Neutrophil (primary cell): Measurements from ENCODE around the gene NKD1.

ENCODE experiments used
- H3K27ac ChIP-seq: fragments of 200-600 bp; sonication (generic); 2 replicates; pipeline ENCODE4 v1.5.1; 2016; ENCODE audit warnings: mild to moderate bottlenecking, moderate library complexity
- H3K27me3 ChIP-seq: fragments of 200-600 bp; sonication (generic); 2 replicates; pipeline ENCODE4 v1.6.0; 2016; ENCODE audit warnings: mild to moderate bottlenecking
- H3K36me3 ChIP-seq: fragments of 200-600 bp; sonication (generic); 2 replicates; pipeline ENCODE4 v1.5.1; 2017
- H3K4me1 ChIP-seq, 2 experiments: fragments of 200-600 bp in 1 of 2; sonication (generic) in 1 of 2; 1 replicate in 1 of 2; 2 replicates in 1 of 2; pipeline versions ENCODE4 v1.5.1 to v1.6.1; 2013 to 2016; ENCODE audit warnings: low read depth in 1 of 2, low read length in 1 of 2, mild to moderate bottlenecking in 1 of 2, moderate library complexity in 1 of 2; ENCODE audit not compliant: control insufficient read depth in 1 of 2, insufficient read depth in 1 of 2
- H3K4me3 ChIP-seq, 2 experiments: fragments of 200-600 bp in 1 of 2; sonication (generic) in 1 of 2; 1 replicate in 1 of 2; 2 replicates in 1 of 2; pipeline ENCODE4 v1.5.1; 2013 to 2016; ENCODE audit warnings: low read depth in 1 of 2, low read length in 1 of 2, mild to moderate bottlenecking in 1 of 2, moderate library complexity in 1 of 2
- H3K9me3 ChIP-seq: fragments of 200-600 bp; sonication (generic); 2 replicates; pipeline ENCODE4 v1.5.1; 2016
- TF ChIP-seq, protein P1 (sequence below): fragments of 200-600 bp; sonication (generic); IDR thresholded peaks from 2 replicates; pipeline ENCODE4 v1.5.1; 2016; ENCODE audit warnings: antibody characterized with exemption

Gene NKD1

DNA sequence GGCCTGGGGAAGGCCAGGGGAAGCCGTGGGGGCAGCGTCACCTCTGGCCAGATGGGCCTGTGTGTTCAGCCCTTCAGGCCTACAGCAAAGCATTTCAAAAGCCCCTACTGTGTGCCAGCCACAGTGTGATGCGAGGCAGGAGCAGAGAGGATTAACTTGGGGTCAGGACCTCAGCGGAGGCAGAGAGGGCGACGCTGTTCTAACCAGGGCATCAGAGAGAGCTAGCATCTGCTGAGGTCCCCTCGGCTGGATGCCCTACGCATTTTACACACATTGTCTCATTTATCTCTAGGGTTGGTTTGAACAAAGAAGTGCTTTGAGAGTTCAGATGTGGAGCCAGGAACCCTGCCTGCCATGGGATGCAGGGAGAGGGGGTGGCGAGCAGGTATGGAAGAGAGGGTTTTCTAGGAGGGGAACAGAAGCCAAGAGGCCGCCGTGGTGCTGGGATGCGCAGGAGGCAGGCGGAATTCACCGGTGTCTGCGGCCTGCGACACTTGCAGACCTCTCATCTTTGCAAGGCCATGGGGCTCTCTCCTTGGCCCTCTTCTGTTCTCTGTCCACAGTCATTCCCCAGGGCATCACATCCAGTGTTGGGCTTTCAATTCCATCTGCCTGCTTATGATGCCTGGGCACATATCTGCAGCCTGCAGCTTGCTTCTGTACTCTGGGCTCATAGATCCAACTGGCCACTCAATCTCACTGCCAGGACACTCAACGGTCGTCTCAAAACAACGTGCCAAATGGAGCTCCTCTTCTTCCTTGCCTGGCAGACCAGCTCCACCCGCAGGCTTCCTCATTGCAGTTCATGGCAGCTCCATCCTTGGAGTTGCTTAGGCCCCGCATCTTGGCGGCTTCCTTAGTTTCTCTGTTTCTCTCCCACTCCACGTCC, 8.1 kb upstream of the NKD1 start:
- no peak overlapping the region for H3K27ac ChIP-seq
- no peaks in the 10 kb centered on the region for H3K9me3 ChIP-seq
- no peaks in the 10 kb centered on the region for H3K4me1 ChIP-seq
- H3K4me3 ChIP-seq = no peak overlapping the region
- TF ChIP-seq, protein P1, sequence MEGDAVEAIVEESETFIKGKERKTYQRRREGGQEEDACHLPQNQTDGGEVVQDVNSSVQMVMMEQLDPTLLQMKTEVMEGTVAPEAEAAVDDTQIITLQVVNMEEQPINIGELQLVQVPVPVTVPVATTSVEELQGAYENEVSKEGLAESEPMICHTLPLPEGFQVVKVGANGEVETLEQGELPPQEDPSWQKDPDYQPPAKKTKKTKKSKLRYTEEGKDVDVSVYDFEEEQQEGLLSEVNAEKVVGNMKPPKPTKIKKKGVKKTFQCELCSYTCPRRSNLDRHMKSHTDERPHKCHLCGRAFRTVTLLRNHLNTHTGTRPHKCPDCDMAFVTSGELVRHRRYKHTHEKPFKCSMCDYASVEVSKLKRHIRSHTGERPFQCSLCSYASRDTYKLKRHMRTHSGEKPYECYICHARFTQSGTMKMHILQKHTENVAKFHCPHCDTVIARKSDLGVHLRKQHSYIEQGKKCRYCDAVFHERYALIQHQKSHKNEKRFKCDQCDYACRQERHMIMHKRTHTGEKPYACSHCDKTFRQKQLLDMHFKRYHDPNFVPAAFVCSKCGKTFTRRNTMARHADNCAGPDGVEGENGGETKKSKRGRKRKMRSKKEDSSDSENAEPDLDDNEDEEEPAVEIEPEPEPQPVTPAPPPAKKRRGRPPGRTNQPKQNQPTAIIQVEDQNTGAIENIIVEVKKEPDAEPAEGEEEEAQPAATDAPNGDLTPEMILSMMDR = no peak
- peaks cover 38% of the 10 kb centered on the region for H3K27me3 ChIP-seq
- no peaks in the 10 kb centered on the region for H3K36me3 ChIP-seq

DNA sequence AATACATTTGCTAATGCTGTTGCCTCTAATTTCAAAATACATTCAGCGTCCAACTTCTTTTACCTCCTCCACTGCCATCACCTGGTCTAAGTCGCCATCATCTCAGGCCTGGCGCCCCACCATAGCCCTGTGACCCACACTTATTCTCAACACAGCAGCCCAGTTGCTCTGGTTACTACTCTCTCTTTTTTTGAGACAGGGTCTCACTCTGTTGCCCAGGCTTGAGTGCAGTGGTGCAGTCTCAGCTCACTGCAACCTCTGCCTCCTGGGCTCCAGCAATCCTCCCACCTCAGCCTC, 7.5 kb upstream of the NKD1 start:
- Histone ChIP-seq H3K36me3 (no peaks in the 10 kb centered on the region), H3K27ac (no peak overlapping the region), H3K27me3 (peaks cover 44% of the 10 kb centered on the region), H3K4me1 (no peaks in the 10 kb centered on the region), H3K9me3 (no peaks in the 10 kb centered on the region), H3K4me3 (no peak overlapping the region)
- TF ChIP-seq, protein P1 = no peak

DNA sequence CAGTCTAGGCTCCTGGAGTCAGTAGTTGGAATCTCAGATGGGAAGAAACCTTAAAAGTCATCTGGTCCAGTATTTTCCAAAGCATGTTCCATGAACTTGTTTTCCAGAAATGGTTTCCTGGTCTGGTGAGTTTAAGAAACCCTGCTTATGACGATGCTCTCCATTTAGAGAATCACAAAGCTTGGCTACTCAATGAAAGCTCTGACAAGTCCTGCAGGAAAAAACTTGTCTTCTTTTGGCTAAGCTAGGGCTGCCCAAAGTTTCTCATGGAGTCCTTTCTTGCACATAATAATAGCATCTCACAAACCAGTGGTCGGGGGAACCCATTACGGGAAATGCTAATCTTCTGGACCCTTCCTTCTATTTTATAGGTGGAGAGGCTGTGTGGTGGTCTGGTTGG, 5.5 kb upstream of the NKD1 start:
- H3K27ac ChIP-seq = no peak overlapping the region
- TF ChIP-seq, protein P1 = no peak

DNA sequence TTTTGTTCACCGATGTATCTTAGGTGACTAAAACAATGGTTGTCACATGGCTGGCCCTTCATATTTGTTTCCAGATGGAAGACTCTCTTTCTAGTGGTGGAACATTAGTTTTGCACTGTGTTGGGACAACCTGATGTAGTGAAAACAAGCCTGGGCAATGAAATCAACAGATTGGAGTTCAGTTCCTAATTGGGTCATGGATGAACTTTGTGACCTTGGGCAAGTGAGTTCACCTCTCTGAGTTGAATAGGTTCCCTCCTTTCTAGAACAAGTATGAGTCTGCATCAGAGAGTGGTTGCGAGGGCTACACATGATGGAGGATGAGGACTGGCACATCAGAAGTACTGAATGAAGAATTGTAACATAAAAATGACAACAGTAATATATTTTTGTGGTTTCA, 2.1 kb upstream of the NKD1 start:
- Histone ChIP-seq H3K27ac (no peak overlapping the region), H3K4me1 (peaks cover 6 to 17% of the 10 kb centered on the region in 2 experiments), H3K27me3 (peaks cover 98% of the 10 kb centered on the region), H3K4me3 (no peak overlapping the region), H3K36me3 (no peaks in the 10 kb centered on the region), H3K9me3 (no peaks in the 10 kb centered on the region)
- TF ChIP-seq, protein P1 = no peak

More for the DNA sequence above, 5.5 kb upstream of the NKD1 start:
- peaks cover 3 to 7% of the 10 kb centered on the region in 2 experiments for H3K4me1 ChIP-seq
- no peaks in the 10 kb centered on the region for H3K36me3 ChIP-seq
- no peaks in the 10 kb centered on the region for H3K9me3 ChIP-seq
- no peak overlapping the region for H3K4me3 ChIP-seq
- H3K27me3 ChIP-seq = peaks cover 64% of the 10 kb centered on the region

DNA sequence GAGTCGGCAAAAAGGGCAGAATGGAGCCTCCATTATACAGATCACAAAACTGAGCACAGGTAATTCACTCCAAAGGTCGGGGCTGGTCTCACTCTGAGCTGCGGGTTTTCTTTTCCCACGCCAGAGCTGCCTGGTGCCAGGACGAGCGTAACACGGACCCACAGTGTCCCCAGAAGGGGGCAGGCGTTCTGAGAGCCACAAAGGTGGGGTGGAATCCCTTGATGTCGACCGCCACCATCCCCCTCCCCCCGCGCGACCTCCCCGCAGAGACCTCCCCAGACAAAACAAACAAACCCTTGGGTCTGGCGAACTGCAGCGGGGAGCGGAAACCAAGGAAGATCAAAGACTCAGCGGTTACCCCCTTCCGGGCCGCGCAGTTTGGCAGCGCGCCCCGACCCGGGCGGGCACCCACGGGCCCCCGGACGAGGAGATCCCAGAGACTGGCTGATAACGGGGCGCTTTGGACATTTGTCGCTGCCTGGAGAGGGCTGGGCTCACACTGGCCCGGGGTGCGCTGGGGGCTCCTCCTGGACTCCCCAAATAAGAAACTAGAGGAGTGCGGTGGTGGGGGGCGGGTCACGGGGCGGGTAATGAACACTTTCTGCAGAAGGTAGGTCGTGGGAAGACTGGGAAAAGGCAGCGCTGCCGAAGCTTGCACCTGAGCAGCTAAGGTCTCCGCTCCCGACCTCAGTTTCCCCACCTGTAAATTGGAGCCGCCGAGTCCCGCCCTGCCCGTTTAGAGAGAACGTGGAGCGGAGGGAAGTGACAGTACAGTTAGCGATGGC, 664 bp upstream of the NKD1 start:
- TF ChIP-seq, protein P1 = no peak
- no peaks in the 10 kb centered on the region for H3K36me3 ChIP-seq
- peaks cover 100% of the 10 kb centered on the region for H3K27me3 ChIP-seq
- H3K27ac ChIP-seq = no peak overlapping the region
- peak overlapping the region; percentile 41 to 62 for H3K4me3 ChIP-seq
- no peaks in the 10 kb centered on the region for H3K9me3 ChIP-seq
- peaks cover 6 to 17% of the 10 kb centered on the region in 2 experiments for H3K4me1 ChIP-seq
